Neural cell (in vitro differentiated cells): ENCODE results near the gene HECW1. TPM values are rescaled to one million over a fixed set of nuclear protein-coding genes. Genes with fewer than 3 reads are reported as not detected.

Experiments used
- H2AFZ ChIP-seq: fragments of 200-600, 300-800 bp; sonication (generic), shearing (Covaris generic); 2 replicates; pipeline ENCODE4 v1.6.0; 2014; ENCODE audit warnings: low read depth, mild to moderate bottlenecking, antibody characterized with exemption, low read length, moderate library complexity
- H3F3A ChIP-seq: fragments of 200-600 bp; shearing (Covaris generic); 2 replicates; pipeline ENCODE4 v1.6.1; 2016; ENCODE audit warnings: mild to moderate bottlenecking, moderate library complexity, mixed read lengths, antibody characterized with exemption, low read length; ENCODE audit not compliant: insufficient read depth, poor library complexity, severe bottlenecking
- H3K27ac ChIP-seq: fragments of 200-600, 300-800 bp; sonication (generic), shearing (Covaris generic); 2 replicates; pipeline ENCODE4 v1.5.1; 2014; ENCODE audit warnings: mild to moderate bottlenecking, low read length, moderate library complexity
- H3K27me3 ChIP-seq: fragments of 300-800, 200-600 bp; sonication (generic), shearing (Covaris generic); 2 replicates; pipeline ENCODE4 v1.6.0; 2014; ENCODE audit warnings: mild to moderate bottlenecking, low read depth, low read length, moderate library complexity; ENCODE audit not compliant: insufficient read depth
- H3K36me3 ChIP-seq: fragments of 300-800, 200-600 bp; sonication (generic), shearing (Covaris generic); 2 replicates; pipeline ENCODE4 v1.5.1; 2014; ENCODE audit warnings: mild to moderate bottlenecking, antibody characterized with exemption, low read length, moderate library complexity; ENCODE audit not compliant: insufficient read depth
- H3K4me2 ChIP-seq: fragments of 300-800, 200-600 bp; sonication (generic), shearing (Covaris generic); 2 replicates; pipeline ENCODE4 v1.6.0; 2014; ENCODE audit warnings: mild to moderate bottlenecking, low read length
- H3K4me3 ChIP-seq: fragments of 300-800, 200-600 bp; sonication (generic), shearing (Covaris generic); 2 replicates; pipeline ENCODE4 v1.5.1; 2014; ENCODE audit warnings: mild to moderate bottlenecking, low read length, moderate library complexity
- H3K79me2 ChIP-seq: fragments of 200-600 bp; shearing (Covaris generic); replicated peaks from 2 replicates; pipeline ENCODE4 v1.6.0; 2014; ENCODE audit warnings: mild to moderate bottlenecking, low read length, moderate library complexity; ENCODE audit not compliant: insufficient read depth
- H3K9ac ChIP-seq: fragments of 300-800, 200-600 bp; sonication (generic), shearing (Covaris generic); 2 replicates; pipeline ENCODE4 v1.6.1; 2016; ENCODE audit warnings: mild to moderate bottlenecking, low read length, mixed read lengths
- H3K9me2 ChIP-seq: fragments of 200-600 bp; shearing (Covaris generic); 2 replicates; pipeline ENCODE4 v1.6.1; 2016; ENCODE audit warnings: mild to moderate bottlenecking, low read length, mixed read lengths; ENCODE audit not compliant: insufficient read depth
- H3K9me3 ChIP-seq: fragments of 200-600, 300-800 bp; sonication (generic), shearing (Covaris generic); 2 replicates; pipeline ENCODE4 v1.6.1; 2016; ENCODE audit warnings: mild to moderate bottlenecking, mixed run types, low read length, moderate library complexity, mixed read lengths
- H4K20me1 ChIP-seq: fragments of 200-600 bp; shearing (Covaris generic); 2 replicates; pipeline ENCODE4 v1.6.1; 2016; ENCODE audit warnings: mild to moderate bottlenecking, mixed run types; ENCODE audit not compliant: insufficient read depth
- CTCF ChIP-seq: fragments of 450-650 bp; IDR thresholded peaks from 2 replicates; pipeline ENCODE4 v1.5.1; 2014; ENCODE audit warnings: antibody characterized with exemption, mild to moderate bottlenecking, moderate library complexity; ENCODE audit not compliant: poor library complexity, severe bottlenecking
- EP300 ChIP-seq: fragments of 450-650 bp; conservative IDR thresholded peaks from 2 replicates; pipeline ENCODE4 v1.6.1; 2014; ENCODE audit warnings: antibody characterized with exemption, mild to moderate bottlenecking, moderate library complexity; ENCODE audit not compliant: poor library complexity, severe bottlenecking
- EZH2 ChIP-seq: fragments of 200-600, 300-800 bp; shearing (Covaris generic), sonication (generic); IDR thresholded peaks from 2 replicates; pipeline ENCODE4 v1.6.1; 2014; ENCODE audit warnings: antibody characterized with exemption, low read length, borderline replicate concordance, mild to moderate bottlenecking; ENCODE audit not compliant: insufficient read depth, poor library complexity, severe bottlenecking
- MXI1 ChIP-seq: fragments of 450-650 bp; conservative IDR thresholded peaks from 2 replicates; pipeline ENCODE4 v1.6.1; 2014; ENCODE audit warnings: antibody characterized with exemption, mild to moderate bottlenecking; ENCODE audit not compliant: poor library complexity, severe bottlenecking
- POLR2AphosphoS5 ChIP-seq: IDR thresholded peaks from 2 replicates; pipeline ENCODE4 v1.6.1; 2012
- RAD21 ChIP-seq: fragments of 450-650 bp; conservative IDR thresholded peaks from 2 replicates; pipeline ENCODE4 v1.6.1; 2014; ENCODE audit warnings: antibody characterized with exemption, mild to moderate bottlenecking, moderate library complexity
- REST ChIP-seq: IDR thresholded peaks from 2 replicates; pipeline ENCODE4 v1.6.1; 2012; ENCODE audit warnings: borderline replicate concordance
- SMC3 ChIP-seq: fragments of 450-650 bp; conservative IDR thresholded peaks from 2 replicates; pipeline ENCODE4 v1.6.1; 2014; ENCODE audit warnings: antibody characterized with exemption, mild to moderate bottlenecking, moderate library complexity; ENCODE audit not compliant: poor library complexity
- TAF1 ChIP-seq: IDR thresholded peaks from 2 replicates; pipeline ENCODE4 v1.6.1; 2012; ENCODE audit warnings: low read depth
- polyA plus RNA-seq: library from polyadenylated mRNA; depleted of rRNA; stranded (reverse); fragments of >200 nt; gene quantifications from 2 replicates; pipeline ENCODE4 v1.2.3, GENCODE V29; 2014

Gene HECW1
- polyA plus RNA-seq, 1 donor from 2014 or later = 13.8 TPM

GRCh38 chr7:43589133-43589478 lies 476.7 kb downstream of the HECW1 start:
- no peak overlapping the region for H3K4me2 ChIP-seq
- no peaks in the 10 kb centered on the region for H3F3A ChIP-seq
- H3K9ac ChIP-seq = no peak overlapping the region
- H3K9me2 ChIP-seq = no peaks in the 10 kb centered on the region
- peaks cover 39% of the 10 kb centered on the region for H3K79me2 ChIP-seq
- H2AFZ ChIP-seq = no peak overlapping the region
- no peaks in the 10 kb centered on the region for H4K20me1 ChIP-seq
- H3K27ac ChIP-seq = no peak overlapping the region
- H3K36me3 ChIP-seq = no peaks in the 10 kb centered on the region
- H3K4me3 ChIP-seq = no peak overlapping the region
- no peaks in the 10 kb centered on the region for H3K27me3 ChIP-seq
- TF ChIP-seq MXI1 = no peak
- TF ChIP-seq EZH2 = no peak
- no peaks in the 10 kb centered on the region for H3K9me3 ChIP-seq

GRCh38 chr7:43589728-43590127 lies 477.3 kb downstream of the HECW1 start:
- Histone ChIP-seq H4K20me1 (no peaks in the 10 kb centered on the region), H3K4me2 (no peak overlapping the region), H3K36me3 (no peaks in the 10 kb centered on the region), H3K9me2 (no peaks in the 10 kb centered on the region), H3K9me3 (no peaks in the 10 kb centered on the region), H3K9ac (no peak overlapping the region), H3F3A (no peaks in the 10 kb centered on the region), H3K79me2 (peaks cover 44% of the 10 kb centered on the region), H3K27me3 (no peaks in the 10 kb centered on the region), H3K4me3 (no peak overlapping the region), H2AFZ (no peak overlapping the region), H3K27ac (no peak overlapping the region)
- TF ChIP-seq MXI1 (no peak), REST (no peak), TAF1 (no peak), EZH2 (no peak), RAD21 (no peak), EP300 (no peak), SMC3 (no peak), POLR2AphosphoS5 (no peak), CTCF (no peak)

GRCh38 chr7:43590862-43591557 lies 478.6 kb downstream of the HECW1 start:
- Histone ChIP-seq H3K4me3 (peak overlapping the region; percentile 42), H3K9me3 (no peaks in the 10 kb centered on the region), H3F3A (no peaks in the 10 kb centered on the region), H3K27ac (peak overlapping the region; percentile 42), H3K9me2 (no peaks in the 10 kb centered on the region), H3K36me3 (no peaks in the 10 kb centered on the region), H3K9ac (peak overlapping the region; percentile 5), H4K20me1 (no peaks in the 10 kb centered on the region), H2AFZ (no peak overlapping the region), H3K27me3 (no peaks in the 10 kb centered on the region), H3K4me2 (peak overlapping the region; percentile 25), H3K79me2 (peaks cover 36% of the 10 kb centered on the region)
- TF ChIP-seq SMC3 = no peak
- TF ChIP-seq EP300 = peak; percentile 82
- TF ChIP-seq POLR2AphosphoS5 = peak; percentile 30
- TF ChIP-seq RAD21 = no peak
